B cell (primary cell): Measurements from ENCODE around the gene TSPAN32. TPM values are rescaled to one million over a fixed set of nuclear protein-coding genes. Genes with fewer than 3 reads are reported as not detected.

Experiments used
- ATAC-seq: fragments of 200-7000 bp; cut with Tn5 transposase; one replicate; pipeline ENCODE4 v1.10.0; 2021; ENCODE audit warnings: low read depth, mild to moderate bottlenecking, moderate number of reproducible peaks, moderate library complexity
- CTCF ChIA-PET: fragments of 350-600 bp; sonication (Branson Sonifier 250); formaldehyde crosslinking; loops from one replicate; lab custom pipeline; 2021; ENCODE audit warnings: antibody characterized with exemption, inconsistent platforms; lab: Charles Lee
- POLR2A ChIA-PET: fragments of 350-600 bp; sonication (Branson Sonifier 250); formaldehyde crosslinking; loops from one replicate; lab custom pipeline; 2021; ENCODE audit warnings: antibody characterized with exemption; lab: Charles Lee
- DNase-seq: peaks from one replicate; pipeline ENCODE4 v3.0.0; 2013
- H2AFZ ChIP-seq: 2 replicates; pipeline ENCODE4 v1.6.1; 2012; ENCODE audit warnings: mild to moderate bottlenecking, low read depth, low read length; ENCODE audit not compliant: insufficient read depth, poor library complexity, severe bottlenecking
- H3K27ac ChIP-seq, 2 donors: 1 replicate in 1 of 2; 2 replicates in 1 of 2; pipeline ENCODE4 v1.5.1; 2012 to 2013; ENCODE audit warnings: low read length in 2 of 2, mild to moderate bottlenecking in 2 of 2, moderate library complexity in 1 of 2
- H3K27me3 ChIP-seq, 4 experiments: fragments of 200-600 bp in 1 of 4; sonication (generic) in 1 of 4; replicated peaks in 1 of 4; 1 replicate in 2 of 4; 2 replicates in 2 of 4; pipeline versions ENCODE4 v1.6.1 to v1.7.0; 2013 to 2016; ENCODE audit warnings: low read length in 3 of 4, mild to moderate bottlenecking in 2 of 4, mixed read lengths in 1 of 4, moderate library complexity in 1 of 4; ENCODE audit not compliant: insufficient read depth in 4 of 4, control insufficient read depth in 3 of 4; ENCODE audit errors: control extremely low read depth in 1 of 4
- H3K36me3 ChIP-seq, 2 experiments: replicated peaks in 1 of 2; 1 replicate in 1 of 2; 2 replicates in 1 of 2; pipeline versions ENCODE4 v1.6.1 to v1.7.1; 2013; ENCODE audit warnings: low read length in 1 of 2; ENCODE audit not compliant: insufficient read depth in 2 of 2, control insufficient read depth in 1 of 2; ENCODE audit errors: control extremely low read depth in 1 of 2, extremely low read depth in 1 of 2
- H3K4me1 ChIP-seq, 2 donors: fragments of 200-600 bp in 1 of 2; sonication (generic) in 1 of 2; 1 replicate in 1 of 2; 2 replicates in 1 of 2; pipeline versions ENCODE4 v1.5.1 to v1.6.1; 2013 to 2017; ENCODE audit warnings: low read length in 2 of 2; ENCODE audit not compliant: control insufficient read depth in 2 of 2, insufficient read depth in 2 of 2
- H3K4me2 ChIP-seq: replicated peaks from 2 replicates; pipeline ENCODE3; 2012; ENCODE audit warnings: mild to moderate bottlenecking, low read depth, low read length; ENCODE audit not compliant: poor library complexity, severe bottlenecking
- H3K4me3 ChIP-seq, 5 experiments: fragments of 200-600 bp in 1 of 5; sonication (generic) in 1 of 5; 1 replicate in 3 of 5; 2 replicates in 2 of 5; pipeline versions ENCODE4 v1.5.1 to v1.7.0; 2011 to 2016; ENCODE audit warnings: low read length in 4 of 5, mild to moderate bottlenecking in 4 of 5, low read depth in 2 of 5, control low read depth in 1 of 5, moderate library complexity in 1 of 5; ENCODE audit not compliant: insufficient read depth in 1 of 5; ENCODE audit errors: control extremely low read depth in 1 of 5, extremely low read depth in 1 of 5
- H3K79me2 ChIP-seq: fragments of 200-600 bp; sonication (generic); one replicate; pipeline ENCODE4 v1.6.0; 2016; ENCODE audit warnings: low read length; ENCODE audit not compliant: control insufficient read depth, insufficient read depth
- H3K9ac ChIP-seq: fragments of 200-600 bp; sonication (generic); 2 replicates; pipeline ENCODE4 v1.6.1; 2017; ENCODE audit warnings: mild to moderate bottlenecking, low read length, moderate library complexity
- H3K9me3 ChIP-seq, 3 donors: one replicate each; pipeline versions ENCODE4 v1.6.1 to v1.7.1; 2013; ENCODE audit warnings: low read length in 2 of 3; ENCODE audit not compliant: control insufficient read depth in 2 of 3, insufficient read depth in 1 of 3; ENCODE audit errors: control extremely low read depth in 1 of 3
- H4K20me1 ChIP-seq: 2 replicates; pipeline ENCODE4 v1.6.0; 2012; ENCODE audit warnings: mild to moderate bottlenecking, low read length; ENCODE audit not compliant: insufficient read depth, control insufficient read depth, poor library complexity, severe bottlenecking
- H3K27ac Mint-ChIP-seq: one replicate; pipeline ENCODE4 v1.8.0; 2021; ENCODE audit warnings: mixed read lengths
- H3K27me3 Mint-ChIP-seq: one replicate; pipeline ENCODE4 v1.8.0; 2021; ENCODE audit warnings: mixed read lengths
- H3K4me1 Mint-ChIP-seq: one replicate; pipeline ENCODE4 v1.8.0; 2021; ENCODE audit warnings: mixed read lengths
- H3K4me3 Mint-ChIP-seq: one replicate; pipeline ENCODE4 v1.8.0; 2021; ENCODE audit warnings: mixed read lengths
- H3K9me3 Mint-ChIP-seq: one replicate; pipeline ENCODE4 v1.8.0; 2022; ENCODE audit warnings: mixed read lengths; ENCODE audit not compliant: insufficient read depth
- CTCF ChIP-seq: fragments of 200-600 bp; IDR thresholded peaks from one replicate; pipeline ENCODE4 v1.8.0; 2022; ENCODE audit warnings: antibody characterized with exemption, mild to moderate bottlenecking
- EZH2 ChIP-seq: IDR thresholded peaks from 2 replicates; pipeline ENCODE4 v1.6.1; 2012; ENCODE audit warnings: borderline replicate concordance, low read depth, mild to moderate bottlenecking, moderate library complexity, low read length; ENCODE audit not compliant: insufficient read depth, poor library complexity, severe bottlenecking
- WGBS: methylation state at CpG from one replicate; pipeline ENCODE4 v1.1.5; 2013; ENCODE audit warnings: missing lambda C conversion rate; ENCODE audit not compliant: insufficient coverage; 5-methylcytosine and 5-hydroxymethylcytosine counted together
- intact Hi-C: fragments of 100-400 bp; cut with micrococcal nuclease; formaldehyde crosslinking; loops from one replicate; pipeline ENCODE4 v1.10.0; 2022
- polyA plus RNA-seq: library from polyadenylated mRNA; depleted of rRNA; stranded (reverse); fragments of >200 nt; gene quantifications from 2 replicates; pipeline ENCODE4 v1.2.3, GENCODE V29; 2012
- total RNA-seq, 2 donors: library from RNA; stranded (reverse); fragments of 120-200 nt in 1 of 2; gene quantifications; 1 replicate in 1 of 2; 2 replicates in 1 of 2; pipeline versions ENCODE4 v1.2.3 to v1.2.4, GENCODE V29; 2013 to 2022

TSPAN32 gene
- total and polyA plus RNA-seq, 2 donors (not counting 1 experiment from before 2014, with no cell fraction given): 22.2 to 75.9 TPM

DNA sequence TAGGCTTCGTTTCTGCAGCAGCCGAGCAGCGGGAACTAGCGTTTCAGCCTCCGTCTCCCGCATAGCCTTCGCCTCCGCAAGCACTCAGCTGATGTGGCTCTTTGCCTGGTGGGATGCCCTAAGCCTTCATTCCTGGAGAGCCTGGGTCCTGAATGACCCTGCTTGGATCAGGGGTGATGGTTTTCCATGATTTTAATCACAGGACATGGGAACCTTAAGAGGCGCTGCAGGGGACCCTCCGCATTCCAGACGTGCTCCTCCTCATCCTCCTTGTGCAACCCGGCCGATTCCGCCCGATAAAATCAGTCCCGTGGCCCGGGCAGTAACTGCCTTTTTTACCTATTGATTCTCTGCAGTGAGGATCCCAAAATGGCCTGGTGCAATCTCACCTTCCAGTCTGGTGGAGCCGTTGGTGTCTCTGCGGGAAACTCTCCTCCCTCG, 8.3 kb upstream of the TSPAN32 start:
- intact Hi-C loops: no loop called here
- Histone ChIP-seq H3K9me3 (no peaks in the 10 kb centered on the region), H3K4me1 (peaks cover under 1 to 5% of the 10 kb centered on the region in 2 donors), H3K27me3 (no peaks in the 10 kb centered on the region), H3K79me2 (no peaks in the 10 kb centered on the region), H3K27ac (no peak overlapping the region), H2AFZ (no peak overlapping the region), H3K36me3 (peaks cover 3 to 7% of the 10 kb centered on the region in 2 experiments), H4K20me1 (no peaks in the 10 kb centered on the region), H3K9ac (no peak overlapping the region), H3K4me2 (no peak overlapping the region), H3K4me3 (no peak overlapping the region)
- POLR2A ChIA-PET: no interaction called here
- ATAC-seq (no peak), DNase-seq (no peak)
- H3K4me1 Mint-ChIP-seq: peaks cover 18% of the 10 kb centered on the region
- H3K9me3 Mint-ChIP-seq: no peaks in the 10 kb centered on the region
- peaks cover 11% of the 10 kb centered on the region for H3K27me3 Mint-ChIP-seq
- H3K4me3 Mint-ChIP-seq: no peak overlapping the region
- H3K27ac Mint-ChIP-seq: no peak overlapping the region
- WGBS: 74% methylated on average over 17 of the region's 20 CpGs
- TF ChIP-seq EZH2 (no peak), CTCF (no peak)
- CTCF ChIA-PET: no interaction called here

DNA sequence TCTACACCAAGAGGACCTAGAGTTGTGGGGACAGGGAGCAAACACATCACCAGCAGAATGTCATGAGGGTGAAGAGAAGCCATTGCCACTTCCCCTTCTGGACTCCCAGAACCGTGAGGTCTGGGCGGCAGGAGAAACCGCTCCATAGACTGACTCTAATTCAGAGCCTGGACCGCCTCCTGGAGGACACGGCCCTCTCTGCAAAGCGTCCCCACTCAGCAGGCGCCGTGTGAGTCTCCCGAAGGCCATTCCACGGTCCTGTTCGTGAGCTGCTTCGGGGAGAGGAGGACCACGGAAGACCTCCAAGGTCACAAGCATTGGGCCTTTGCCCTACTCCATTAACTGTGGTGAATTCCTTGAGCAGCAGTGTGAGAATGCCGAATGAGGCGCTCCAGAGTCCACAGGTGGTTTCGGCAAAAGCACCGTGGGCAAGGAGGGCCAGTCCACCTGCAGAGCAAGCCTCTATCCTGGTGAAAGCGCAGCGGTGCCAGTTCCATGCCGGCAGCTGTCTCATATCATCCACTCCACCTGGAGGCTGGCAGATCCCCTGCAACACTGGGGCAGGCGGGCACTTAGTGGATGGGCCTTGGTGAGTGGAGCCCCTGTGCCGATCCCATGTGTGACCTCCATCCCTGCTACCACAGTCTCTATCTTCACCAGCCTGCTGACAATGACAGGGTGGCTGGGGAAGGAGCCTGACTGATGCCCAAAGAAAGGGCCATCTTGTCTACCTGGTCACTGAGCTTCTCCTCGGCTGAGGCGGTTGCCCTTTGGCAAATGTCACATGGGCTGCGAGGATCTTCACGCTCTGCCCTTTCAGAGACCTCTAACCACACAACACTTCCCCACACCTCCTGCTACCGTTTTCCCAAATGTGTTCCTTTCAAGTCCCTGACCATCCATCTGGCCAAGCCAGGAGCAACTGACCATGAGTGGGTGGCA, 7.6 kb upstream of the TSPAN32 start:
- no peak overlapping the region for H3K27ac Mint-ChIP-seq

More for the DNA sequence above, 7.6 kb upstream of the TSPAN32 start:
- Mint-ChIP-seq H3K4me1 (peaks cover 25% of the 10 kb centered on the region), H3K9me3 (no peaks in the 10 kb centered on the region), H3K4me3 (no peak overlapping the region), H3K27me3 (peaks cover 8% of the 10 kb centered on the region)
- ATAC-seq: no peak
- no peak overlapping the region for H3K9ac ChIP-seq
- no peaks in the 10 kb centered on the region for H3K27me3 ChIP-seq
- CTCF ChIA-PET: interaction anchor here (0.8 to 1.5 kb wide), 4 partner anchors 11 to 237 kb away, joined by 3 to 6 read pairs (median 4); no protein-coding TSS in a partner anchor
- DNase-seq: no peak
- peaks cover 3 to 7% of the 10 kb centered on the region in 2 experiments for H3K36me3 ChIP-seq
- no peak overlapping the region for H2AFZ ChIP-seq
- H3K79me2 ChIP-seq: no peaks in the 10 kb centered on the region
- 73% methylated on average over 25 of the region's 27 CpGs for WGBS
- no peaks in the 10 kb centered on the region for H3K9me3 ChIP-seq
- intact Hi-C loops: no loop called here
- H4K20me1 ChIP-seq: no peaks in the 10 kb centered on the region
- no peak overlapping the region for H3K27ac ChIP-seq
- TF ChIP-seq CTCF (no peak), EZH2 (no peak)
- H3K4me3 ChIP-seq: no peak overlapping the region
- POLR2A ChIA-PET: interaction anchor here (0.6 kb wide), 1 partner anchor 14 kb away, joined by 4 read pairs; no protein-coding TSS in a partner anchor
- H3K4me2 ChIP-seq: no peak overlapping the region
- H3K4me1 ChIP-seq: peaks cover 8 to 12% of the 10 kb centered on the region in 2 donors
